ENCODE data around the gene SMC4.

- TF ChIP-seq CTCF (IDR thresholded peaks at IDR 0.05) (no peak), POLR2A (IDR thresholded peaks at IDR 0.05) (no peak)
Observed at GRCh38 chr3:160460033-160460432, 60.6 kb downstream of the SMC4 start.

Measured in Peyer's patch (tissue), 4 donors.